SK-N-SH treated with all-trans-retinoic acid at 6 μM for 48 hours (cell line): Measurements from ENCODE around the gene ARMC2.

Source experiments
- ATAC-seq: fragments of 200-7000 bp; cut with Tn5 transposase; 3 replicates; pipeline ENCODE4 v1.9.1; 2020; ENCODE audit warnings: mild to moderate bottlenecking, moderate library complexity
- ARNTL ChIP-seq: fragments of 450-650 bp; formaldehyde crosslinking; IDR thresholded peaks from 2 replicates; pipeline ENCODE4 v1.5.0; 2020; ENCODE audit warnings: low read depth, mild to moderate bottlenecking, moderate library complexity, borderline replicate concordance
- BACH2 ChIP-seq: fragments of 250-450 bp; sonication (Bioruptor Pico); IDR thresholded peaks from 2 replicates; pipeline ENCODE4 v1.9.0; 2021; ENCODE audit warnings: mild to moderate bottlenecking, borderline replicate concordance
- CSDC2 ChIP-seq: fragments of 250-450 bp; sonication (Bioruptor Pico); IDR thresholded peaks from 2 replicates; pipeline ENCODE4 v1.5.0; 2020; ENCODE audit warnings: mild to moderate bottlenecking, moderate library complexity
- ESRRG ChIP-seq: fragments of 250-450 bp; sonication (Bioruptor Pico); IDR thresholded peaks from 2 replicates; pipeline ENCODE4 v1.6.1; 2021; ENCODE audit warnings: mild to moderate bottlenecking
- GLIS3 ChIP-seq: fragments of 250-450 bp; sonication (Bioruptor Pico); IDR thresholded peaks from 2 replicates; pipeline ENCODE4 v1.5.0; 2020; ENCODE audit warnings: mild to moderate bottlenecking, moderate library complexity
- OSR1 ChIP-seq: fragments of 250-450 bp; sonication (Bioruptor Pico); IDR thresholded peaks from 2 replicates; pipeline ENCODE4 v1.8.0; 2022; ENCODE audit warnings: moderate library complexity, mild to moderate bottlenecking, inconsistent platforms
- PPARA ChIP-seq: fragments of 250-450 bp; sonication (Bioruptor Pico); IDR thresholded peaks from 2 replicates; pipeline ENCODE4 v1.5.0; 2020; ENCODE audit warnings: mild to moderate bottlenecking, borderline replicate concordance
- RARB ChIP-seq: fragments of 250-450 bp; sonication (Bioruptor Pico); IDR thresholded peaks from 2 replicates; pipeline ENCODE4 v1.8.0; 2021; ENCODE audit warnings: mild to moderate bottlenecking, moderate library complexity
- SNAI2 ChIP-seq: fragments of 250-450 bp; sonication (Bioruptor Pico); IDR thresholded peaks from 2 replicates; pipeline ENCODE4 v1.5.0; 2020; ENCODE audit warnings: mild to moderate bottlenecking, moderate library complexity
- TCF4 ChIP-seq: fragments of 250-450 bp; sonication (Bioruptor Pico); IDR thresholded peaks from 2 replicates; pipeline ENCODE4 v1.8.0; 2021; ENCODE audit warnings: mild to moderate bottlenecking, moderate library complexity, borderline replicate concordance
- TOX ChIP-seq: fragments of 250-450 bp; sonication (Bioruptor Pico); IDR thresholded peaks from 2 replicates; pipeline ENCODE4 v1.8.0; 2021; ENCODE audit warnings: mild to moderate bottlenecking, moderate library complexity, borderline replicate concordance
- ZC3H10 ChIP-seq: fragments of 250-450 bp; sonication (Bioruptor Pico); IDR thresholded peaks from 2 replicates; pipeline ENCODE4 v1.5.1; 2021; ENCODE audit warnings: mild to moderate bottlenecking, moderate library complexity
- ZFP3 ChIP-seq: fragments of 250-450 bp; sonication (Bioruptor Pico); IDR thresholded peaks from 2 replicates; pipeline ENCODE4 v1.5.0; 2020; ENCODE audit warnings: mild to moderate bottlenecking, moderate library complexity
- ZFP30 ChIP-seq: fragments of 450-650 bp; formaldehyde crosslinking; IDR thresholded peaks from 2 replicates; pipeline ENCODE4 v1.5.0; 2022; ENCODE audit warnings: mild to moderate bottlenecking, moderate library complexity
- ZNF565 ChIP-seq: fragments of 450-650 bp; formaldehyde crosslinking; conservative IDR thresholded peaks from 2 replicates; pipeline ENCODE4 v1.5.0; 2020; ENCODE audit warnings: low read depth, mild to moderate bottlenecking, moderate library complexity
- ZNF8 ChIP-seq: fragments of 450-650 bp; formaldehyde crosslinking; IDR thresholded peaks from 2 replicates; pipeline ENCODE4 v1.5.0; 2020; ENCODE audit warnings: mild to moderate bottlenecking, moderate library complexity
- TF ChIP-seq, protein P1 (sequence below): fragments of 250-450 bp; sonication (Bioruptor Pico); IDR thresholded peaks from 2 replicates; pipeline ENCODE4 v1.5.1; 2021; ENCODE audit warnings: mild to moderate bottlenecking, moderate library complexity
- TF ChIP-seq, protein P2 (sequence below): fragments of 250-450 bp; sonication (Bioruptor Pico); IDR thresholded peaks from 2 replicates; pipeline ENCODE4 v1.8.0; 2021; ENCODE audit warnings: low read depth, mild to moderate bottlenecking, moderate library complexity, borderline replicate concordance
- TF ChIP-seq, protein P3 (sequence below): fragments of 250-450 bp; sonication (Bioruptor Pico); IDR thresholded peaks from 2 replicates; pipeline ENCODE4 v1.5.0; 2020; ENCODE audit warnings: mild to moderate bottlenecking, moderate library complexity
- TF ChIP-seq, protein P4 (sequence below): fragments of 250-450 bp; sonication (Bioruptor Pico); IDR thresholded peaks from 2 replicates; pipeline ENCODE4 v1.8.0; 2020; ENCODE audit warnings: mild to moderate bottlenecking, moderate library complexity, borderline replicate concordance
- TF ChIP-seq, protein P5 (sequence below): fragments of 250-450 bp; sonication (Bioruptor Pico); IDR thresholded peaks from 2 replicates; pipeline ENCODE4 v1.5.1; 2020; ENCODE audit warnings: low read depth, mild to moderate bottlenecking, moderate library complexity

Gene ARMC2

DNA sequence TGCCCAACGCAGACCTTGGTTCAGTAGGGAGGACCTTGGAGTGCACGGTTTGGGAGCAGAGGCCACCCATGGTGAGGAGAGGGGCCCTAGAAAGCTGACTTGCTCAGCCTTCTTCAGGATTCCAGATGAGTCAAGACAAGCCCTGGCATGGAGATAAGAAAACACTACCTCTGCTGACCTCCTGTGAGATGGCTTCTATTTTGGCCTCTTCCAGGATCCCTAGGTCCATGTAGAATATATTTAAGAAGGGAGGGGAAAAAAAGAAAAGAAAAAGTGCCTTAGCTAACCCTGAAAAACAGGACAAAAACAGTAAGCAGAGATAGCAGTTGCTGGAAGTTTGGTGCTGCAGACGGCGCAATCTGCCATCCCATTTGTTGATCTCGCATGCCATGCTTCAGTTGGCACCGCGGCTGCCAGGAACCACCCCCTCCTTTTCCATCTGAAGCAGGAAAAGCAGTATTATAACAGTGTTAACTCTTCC, 100.0 kb downstream of the ARMC2 start:
- TF ChIP-seq GLIS3: no peak
- no peak for TF ChIP-seq ZNF8 (CRISPR knock-in tag)
- no peak for TF ChIP-seq PPARA (CRISPR knock-in tag)
- TF ChIP-seq, protein P1, sequence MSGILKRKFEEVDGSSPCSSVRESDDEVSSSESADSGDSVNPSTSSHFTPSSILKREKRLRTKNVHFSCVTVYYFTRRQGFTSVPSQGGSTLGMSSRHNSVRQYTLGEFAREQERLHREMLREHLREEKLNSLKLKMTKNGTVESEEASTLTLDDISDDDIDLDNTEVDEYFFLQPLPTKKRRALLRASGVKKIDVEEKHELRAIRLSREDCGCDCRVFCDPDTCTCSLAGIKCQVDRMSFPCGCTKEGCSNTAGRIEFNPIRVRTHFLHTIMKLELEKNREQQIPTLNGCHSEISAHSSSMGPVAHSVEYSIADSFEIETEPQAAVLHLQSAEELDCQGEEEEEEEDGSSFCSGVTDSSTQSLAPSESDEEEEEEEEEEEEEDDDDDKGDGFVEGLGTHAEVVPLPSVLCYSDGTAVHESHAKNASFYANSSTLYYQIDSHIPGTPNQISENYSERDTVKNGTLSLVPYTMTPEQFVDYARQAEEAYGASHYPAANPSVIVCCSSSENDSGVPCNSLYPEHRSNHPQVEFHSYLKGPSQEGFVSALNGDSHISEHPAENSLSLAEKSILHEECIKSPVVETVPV: no peak
- no peak for TF ChIP-seq TCF4 (CRISPR knock-in tag)
- no peak; the same call in 2 of the 3 replicates for ATAC-seq

DNA sequence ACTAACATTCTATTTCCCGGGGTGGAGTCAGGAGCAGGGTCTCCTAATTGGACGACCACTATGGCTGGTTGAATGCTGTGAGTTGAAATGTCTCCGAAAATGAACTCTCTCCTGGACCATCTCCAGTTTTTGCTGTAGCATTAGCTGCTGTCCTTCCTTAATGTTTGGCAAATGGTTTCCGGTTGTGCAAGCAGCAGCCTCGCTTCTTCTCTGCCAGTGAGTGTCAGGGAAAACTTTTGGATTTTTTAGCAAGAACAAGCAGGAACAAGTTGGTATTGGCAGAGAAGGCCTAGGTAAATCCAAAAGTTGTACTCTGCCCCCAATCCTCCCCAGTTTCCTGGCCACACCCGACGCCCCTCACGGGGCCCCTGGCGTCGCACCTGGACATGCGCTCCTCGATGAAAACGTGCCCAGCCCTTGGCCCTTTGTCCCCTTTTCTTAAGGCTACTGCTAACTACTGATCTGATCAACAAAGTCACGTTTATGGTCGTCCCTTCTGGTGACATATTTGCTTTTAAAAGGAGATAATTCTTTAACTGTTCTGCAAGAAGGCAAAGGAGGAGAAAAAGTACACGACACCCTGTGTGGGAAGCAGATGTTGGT, 103.2 kb downstream of the ARMC2 start:
- TF ChIP-seq GLIS3 (no peak), ZNF565 (CRISPR knock-in tag) (no peak), ARNTL (CRISPR knock-in tag) (no peak), BACH2 (CRISPR knock-in tag) (no peak), ZFP3 (CRISPR knock-in tag) (no peak), RARB (CRISPR knock-in tag) (no peak), ZFP30 (CRISPR knock-in tag) (no peak)
- TF ChIP-seq, protein P2, sequence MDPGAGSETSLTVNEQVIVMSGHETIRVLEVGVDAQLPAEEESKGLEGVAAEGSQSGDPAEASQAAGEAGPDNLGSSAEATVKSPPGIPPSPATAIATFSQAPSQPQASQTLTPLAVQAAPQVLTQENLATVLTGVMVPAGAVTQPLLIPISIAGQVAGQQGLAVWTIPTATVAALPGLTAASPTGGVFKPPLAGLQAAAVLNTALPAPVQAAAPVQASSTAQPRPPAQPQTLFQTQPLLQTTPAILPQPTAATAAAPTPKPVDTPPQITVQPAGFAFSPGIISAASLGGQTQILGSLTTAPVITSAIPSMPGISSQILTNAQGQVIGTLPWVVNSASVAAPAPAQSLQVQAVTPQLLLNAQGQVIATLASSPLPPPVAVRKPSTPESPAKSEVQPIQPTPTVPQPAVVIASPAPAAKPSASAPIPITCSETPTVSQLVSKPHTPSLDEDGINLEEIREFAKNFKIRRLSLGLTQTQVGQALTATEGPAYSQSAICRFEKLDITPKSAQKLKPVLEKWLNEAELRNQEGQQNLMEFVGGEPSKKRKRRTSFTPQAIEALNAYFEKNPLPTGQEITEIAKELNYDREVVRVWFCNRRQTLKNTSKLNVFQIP (CRISPR knock-in tag): no peak
- ATAC-seq: no peak

DNA sequence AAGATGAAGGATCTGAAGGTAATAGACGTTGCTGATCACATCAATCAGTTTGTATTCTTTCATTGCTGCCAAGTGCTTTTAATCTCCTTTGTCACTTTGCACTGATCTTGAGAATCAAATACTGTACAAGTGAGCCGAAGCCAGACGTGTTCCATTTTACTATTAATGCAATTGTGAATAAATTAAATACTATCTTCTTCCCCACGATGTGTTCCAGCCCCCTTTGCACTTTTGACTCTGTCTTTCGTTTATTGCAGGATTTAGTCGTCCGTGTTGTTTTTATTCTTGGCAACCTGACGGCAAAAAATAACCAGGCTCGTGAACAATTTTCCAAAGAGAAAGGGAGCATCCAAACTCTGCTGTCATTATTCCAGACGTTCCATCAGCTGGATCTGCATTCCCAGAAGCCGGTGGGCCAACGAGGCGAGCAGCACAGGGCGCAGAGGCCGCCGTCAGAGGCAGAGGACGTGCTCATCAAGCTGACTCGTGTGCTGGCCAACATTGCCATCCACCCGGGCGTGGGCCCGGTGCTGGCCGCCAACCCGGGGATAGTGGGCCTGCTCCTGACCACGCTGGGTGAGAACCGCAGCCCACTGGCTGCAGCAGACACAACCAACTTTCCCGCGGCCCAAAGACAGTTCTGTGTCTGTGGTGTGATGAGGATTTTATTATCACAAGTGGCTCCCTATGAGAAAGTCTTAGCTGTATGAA, 104.7 kb downstream of the ARMC2 start:
- ATAC-seq: no peak
- no peak for TF ChIP-seq CSDC2 (CRISPR knock-in tag)
- no peak for TF ChIP-seq ZC3H10 (CRISPR knock-in tag)
- no peak for TF ChIP-seq ARNTL (CRISPR knock-in tag)
- no peak for TF ChIP-seq TOX
- TF ChIP-seq, protein P3, sequence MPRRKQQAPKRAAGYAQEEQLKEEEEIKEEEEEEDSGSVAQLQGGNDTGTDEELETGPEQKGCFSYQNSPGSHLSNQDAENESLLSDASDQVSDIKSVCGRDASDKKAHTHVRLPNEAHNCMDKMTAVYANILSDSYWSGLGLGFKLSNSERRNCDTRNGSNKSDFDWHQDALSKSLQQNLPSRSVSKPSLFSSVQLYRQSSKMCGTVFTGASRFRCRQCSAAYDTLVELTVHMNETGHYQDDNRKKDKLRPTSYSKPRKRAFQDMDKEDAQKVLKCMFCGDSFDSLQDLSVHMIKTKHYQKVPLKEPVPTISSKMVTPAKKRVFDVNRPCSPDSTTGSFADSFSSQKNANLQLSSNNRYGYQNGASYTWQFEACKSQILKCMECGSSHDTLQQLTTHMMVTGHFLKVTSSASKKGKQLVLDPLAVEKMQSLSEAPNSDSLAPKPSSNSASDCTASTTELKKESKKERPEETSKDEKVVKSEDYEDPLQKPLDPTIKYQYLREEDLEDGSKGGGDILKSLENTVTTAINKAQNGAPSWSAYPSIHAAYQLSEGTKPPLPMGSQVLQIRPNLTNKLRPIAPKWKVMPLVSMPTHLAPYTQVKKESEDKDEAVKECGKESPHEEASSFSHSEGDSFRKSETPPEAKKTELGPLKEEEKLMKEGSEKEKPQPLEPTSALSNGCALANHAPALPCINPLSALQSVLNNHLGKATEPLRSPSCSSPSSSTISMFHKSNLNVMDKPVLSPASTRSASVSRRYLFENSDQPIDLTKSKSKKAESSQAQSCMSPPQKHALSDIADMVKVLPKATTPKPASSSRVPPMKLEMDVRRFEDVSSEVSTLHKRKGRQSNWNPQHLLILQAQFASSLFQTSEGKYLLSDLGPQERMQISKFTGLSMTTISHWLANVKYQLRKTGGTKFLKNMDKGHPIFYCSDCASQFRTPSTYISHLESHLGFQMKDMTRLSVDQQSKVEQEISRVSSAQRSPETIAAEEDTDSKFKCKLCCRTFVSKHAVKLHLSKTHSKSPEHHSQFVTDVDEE (CRISPR knock-in tag): no peak
- TF ChIP-seq SNAI2 (CRISPR knock-in tag): no peak
- no peak for TF ChIP-seq ESRRG
- TF ChIP-seq, protein P2 (CRISPR knock-in tag): no peak
- TF ChIP-seq BACH2 (CRISPR knock-in tag): no peak
- TF ChIP-seq, protein P4, sequence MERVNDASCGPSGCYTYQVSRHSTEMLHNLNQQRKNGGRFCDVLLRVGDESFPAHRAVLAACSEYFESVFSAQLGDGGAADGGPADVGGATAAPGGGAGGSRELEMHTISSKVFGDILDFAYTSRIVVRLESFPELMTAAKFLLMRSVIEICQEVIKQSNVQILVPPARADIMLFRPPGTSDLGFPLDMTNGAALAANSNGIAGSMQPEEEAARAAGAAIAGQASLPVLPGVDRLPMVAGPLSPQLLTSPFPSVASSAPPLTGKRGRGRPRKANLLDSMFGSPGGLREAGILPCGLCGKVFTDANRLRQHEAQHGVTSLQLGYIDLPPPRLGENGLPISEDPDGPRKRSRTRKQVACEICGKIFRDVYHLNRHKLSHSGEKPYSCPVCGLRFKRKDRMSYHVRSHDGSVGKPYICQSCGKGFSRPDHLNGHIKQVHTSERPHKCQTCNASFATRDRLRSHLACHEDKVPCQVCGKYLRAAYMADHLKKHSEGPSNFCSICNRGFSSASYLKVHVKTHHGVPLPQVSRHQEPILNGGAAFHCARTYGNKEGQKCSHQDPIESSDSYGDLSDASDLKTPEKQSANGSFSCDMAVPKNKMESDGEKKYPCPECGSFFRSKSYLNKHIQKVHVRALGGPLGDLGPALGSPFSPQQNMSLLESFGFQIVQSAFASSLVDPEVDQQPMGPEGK (CRISPR knock-in tag): no peak
- TF ChIP-seq ZFP3 (CRISPR knock-in tag): no peak
- TF ChIP-seq, protein P5, sequence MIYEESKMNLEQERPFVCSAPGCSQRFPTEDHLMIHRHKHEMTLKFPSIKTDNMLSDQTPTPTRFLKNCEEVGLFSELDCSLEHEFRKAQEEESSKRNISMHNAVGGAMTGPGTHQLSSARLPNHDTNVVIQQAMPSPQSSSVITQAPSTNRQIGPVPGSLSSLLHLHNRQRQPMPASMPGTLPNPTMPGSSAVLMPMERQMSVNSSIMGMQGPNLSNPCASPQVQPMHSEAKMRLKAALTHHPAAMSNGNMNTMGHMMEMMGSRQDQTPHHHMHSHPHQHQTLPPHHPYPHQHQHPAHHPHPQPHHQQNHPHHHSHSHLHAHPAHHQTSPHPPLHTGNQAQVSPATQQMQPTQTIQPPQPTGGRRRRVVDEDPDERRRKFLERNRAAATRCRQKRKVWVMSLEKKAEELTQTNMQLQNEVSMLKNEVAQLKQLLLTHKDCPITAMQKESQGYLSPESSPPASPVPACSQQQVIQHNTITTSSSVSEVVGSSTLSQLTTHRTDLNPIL: no peak
- no peak for TF ChIP-seq RARB (CRISPR knock-in tag)
- TF ChIP-seq, protein P1: no peak
- no peak for TF ChIP-seq ZFP30 (CRISPR knock-in tag)
- no peak for TF ChIP-seq OSR1 (CRISPR knock-in tag)
